ENCODE results near the gene SSR3. TPM values are rescaled to one million over a fixed set of nuclear protein-coding genes. Genes with fewer than 3 reads are reported as not detected.

The SSR3 gene
- total RNA-seq, 6 experiments from 2014 or later, result 622 to 815 (median 721) TPM

DNA sequence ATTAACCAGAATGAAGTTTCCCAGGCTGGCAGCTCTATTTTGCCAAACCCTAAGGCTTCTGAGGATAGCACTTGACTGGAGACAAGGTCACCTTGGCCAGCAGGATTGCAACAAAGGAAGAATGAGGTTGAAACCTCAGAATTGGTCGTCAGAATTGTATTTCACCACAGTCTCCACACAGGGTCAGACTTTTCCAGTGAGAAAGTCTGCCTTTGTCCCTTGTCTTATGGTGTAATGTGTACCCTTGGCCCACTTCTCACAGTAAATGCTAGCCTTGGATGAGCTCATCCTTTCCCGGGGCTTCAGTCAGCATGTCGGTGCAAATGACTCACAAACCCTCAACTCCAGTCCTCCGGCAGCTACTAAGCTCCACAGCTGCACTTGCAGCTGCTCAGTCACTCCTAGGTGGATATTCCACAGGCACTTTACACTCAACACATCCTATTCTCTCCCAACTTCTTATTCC is 19.7 kb downstream of the SSR3 start:
- Mint-ChIP-seq H3K9me3 (no peaks in the 10 kb centered on the region), H3K36me3 (ENCODE audit: low read depth) (peaks cover 11% of the 10 kb centered on the region; the same call in 1 of the 2 replicates), H3K4me3 (no peak overlapping the region), H3K27ac (peak overlapping the region; percentile 81), H3K27me3 (ENCODE audit: insufficient read depth) (peaks cover 5% of the 10 kb centered on the region), H3K4me1 (ENCODE audit: low read depth) (peaks cover 62% of the 10 kb centered on the region)
- TF ChIP-seq, protein P1, sequence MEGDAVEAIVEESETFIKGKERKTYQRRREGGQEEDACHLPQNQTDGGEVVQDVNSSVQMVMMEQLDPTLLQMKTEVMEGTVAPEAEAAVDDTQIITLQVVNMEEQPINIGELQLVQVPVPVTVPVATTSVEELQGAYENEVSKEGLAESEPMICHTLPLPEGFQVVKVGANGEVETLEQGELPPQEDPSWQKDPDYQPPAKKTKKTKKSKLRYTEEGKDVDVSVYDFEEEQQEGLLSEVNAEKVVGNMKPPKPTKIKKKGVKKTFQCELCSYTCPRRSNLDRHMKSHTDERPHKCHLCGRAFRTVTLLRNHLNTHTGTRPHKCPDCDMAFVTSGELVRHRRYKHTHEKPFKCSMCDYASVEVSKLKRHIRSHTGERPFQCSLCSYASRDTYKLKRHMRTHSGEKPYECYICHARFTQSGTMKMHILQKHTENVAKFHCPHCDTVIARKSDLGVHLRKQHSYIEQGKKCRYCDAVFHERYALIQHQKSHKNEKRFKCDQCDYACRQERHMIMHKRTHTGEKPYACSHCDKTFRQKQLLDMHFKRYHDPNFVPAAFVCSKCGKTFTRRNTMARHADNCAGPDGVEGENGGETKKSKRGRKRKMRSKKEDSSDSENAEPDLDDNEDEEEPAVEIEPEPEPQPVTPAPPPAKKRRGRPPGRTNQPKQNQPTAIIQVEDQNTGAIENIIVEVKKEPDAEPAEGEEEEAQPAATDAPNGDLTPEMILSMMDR (IDR thresholded peaks at IDR 0.05), result peak; percentile 68
- DNase-seq, result peak; percentile 96

DNA sequence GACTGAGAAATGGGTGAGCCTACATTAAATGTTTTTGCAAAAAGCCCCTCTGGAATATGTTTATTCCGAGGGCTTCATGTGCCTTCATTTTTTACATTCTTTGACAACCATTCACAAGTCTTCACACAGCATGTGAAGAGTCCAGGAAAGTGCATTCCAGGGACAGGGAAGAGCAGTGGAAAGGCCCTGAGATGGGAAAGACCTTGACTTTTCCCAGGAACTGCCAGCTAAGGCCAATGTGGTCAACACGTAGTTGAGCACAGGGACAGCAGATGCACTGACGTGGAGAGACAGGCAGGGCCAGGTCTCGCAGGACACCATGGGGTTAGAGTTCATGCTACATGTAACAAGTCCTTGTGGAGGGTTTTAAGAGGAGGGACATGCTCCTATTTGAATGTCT is 21.7 kb downstream of the SSR3 start:
- peaks cover 7% of the 10 kb centered on the region; the same call in 1 of the 2 replicates for H3K36me3 Mint-ChIP-seq (ENCODE audit: low read depth)
- no peak for DNase-seq
- H3K4me1 Mint-ChIP-seq (ENCODE audit: low read depth), result peaks cover 48% of the 10 kb centered on the region
- peak overlapping the region; percentile 4; the same call in 1 of the 2 replicates for H3K27ac Mint-ChIP-seq
- no peak overlapping the region for H3K4me3 Mint-ChIP-seq
- H3K9me3 Mint-ChIP-seq, result no peaks in the 10 kb centered on the region
- H3K27me3 Mint-ChIP-seq (ENCODE audit: insufficient read depth), result peaks cover 5% of the 10 kb centered on the region
- TF ChIP-seq, protein P1 (IDR thresholded peaks at IDR 0.05), result no peak

DNA sequence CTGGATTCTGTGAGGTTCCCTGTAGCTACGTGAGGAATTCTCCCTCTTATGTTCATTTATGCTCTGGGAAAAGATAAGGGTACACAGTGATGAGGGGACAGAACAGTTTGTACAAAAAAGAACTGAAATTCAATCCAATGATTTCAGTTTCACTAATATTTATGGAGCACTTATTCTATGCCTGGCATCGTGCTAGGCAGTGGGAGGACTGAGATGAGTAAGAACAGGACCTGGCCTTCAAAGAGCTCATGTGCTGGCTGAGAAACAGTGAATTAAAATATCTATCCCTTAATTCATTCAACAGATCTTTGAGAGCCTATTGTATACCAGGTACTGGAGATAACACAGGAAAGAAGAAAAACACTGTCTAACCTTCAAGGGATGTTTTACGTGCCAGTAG is 22.2 kb downstream of the SSR3 start:
- peaks cover 5% of the 10 kb centered on the region for H3K27me3 Mint-ChIP-seq (ENCODE audit: insufficient read depth)
- no peak for DNase-seq

DNA sequence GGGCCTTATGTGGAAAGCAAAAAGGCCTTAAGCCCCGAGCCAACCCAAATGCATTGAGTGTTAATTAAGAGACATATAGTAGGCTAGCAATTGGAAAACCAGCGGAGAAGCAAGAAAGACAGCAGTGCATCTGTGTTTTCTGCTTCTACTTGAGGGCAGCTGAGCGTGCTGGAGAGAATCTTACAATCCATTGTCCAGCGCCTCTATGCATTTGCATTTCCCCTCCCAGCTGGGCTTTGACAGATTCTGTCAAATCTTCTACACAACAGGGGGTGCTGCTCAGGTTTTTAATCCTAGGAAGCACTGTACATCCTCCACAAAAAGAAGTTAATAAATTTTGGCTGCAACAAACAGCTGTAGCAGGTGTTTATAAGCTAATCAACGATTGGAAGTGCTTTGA is 23.9 kb downstream of the SSR3 start:
- no peaks in the 10 kb centered on the region for H3K36me3 Mint-ChIP-seq (ENCODE audit: low read depth)
- TF ChIP-seq, protein P1 (IDR thresholded peaks at IDR 0.05), result no peak
- H3K4me1 Mint-ChIP-seq (ENCODE audit: low read depth), result peaks cover 29% of the 10 kb centered on the region
- no peak overlapping the region for H3K4me3 Mint-ChIP-seq
- no peak for DNase-seq
- no peaks in the 10 kb centered on the region for H3K9me3 Mint-ChIP-seq
- no peak overlapping the region for H3K27ac Mint-ChIP-seq
- H3K27me3 Mint-ChIP-seq (ENCODE audit: insufficient read depth), result peaks cover 5% of the 10 kb centered on the region

More for the DNA sequence above, 22.2 kb downstream of the SSR3 start:
- Mint-ChIP-seq H3K4me1 (ENCODE audit: low read depth) (peaks cover 43% of the 10 kb centered on the region), H3K4me3 (no peak overlapping the region), H3K9me3 (no peaks in the 10 kb centered on the region), H3K27ac (no peak overlapping the region), H3K36me3 (ENCODE audit: low read depth) (0 out of 2 replicates have a peak, but pooled peaks cover 5% of the 10 kb centered on the region)
- TF ChIP-seq, protein P1 (IDR thresholded peaks at IDR 0.05), result no peak

DNA sequence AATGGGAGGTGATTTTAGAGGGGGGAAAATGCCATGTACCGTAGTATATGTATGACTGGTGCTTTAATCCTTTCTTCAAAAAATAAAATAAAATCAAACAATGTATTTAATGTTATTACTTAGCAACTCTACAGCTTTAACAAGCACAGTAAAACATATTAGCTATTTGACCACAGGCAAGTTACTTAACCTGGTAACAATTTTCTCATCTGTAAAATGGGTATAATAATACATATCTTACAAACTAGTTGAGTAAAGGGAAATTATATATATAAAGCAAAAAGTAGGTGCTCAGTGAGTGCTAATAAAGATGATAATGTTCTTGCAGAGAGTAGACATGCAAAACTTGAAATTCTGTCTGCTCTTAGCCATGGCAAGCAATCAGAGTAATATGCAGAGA is 27.9 kb downstream of the SSR3 start:
- Mint-ChIP-seq H3K9me3 (no peaks in the 10 kb centered on the region), H3K4me3 (no peak overlapping the region)
- no peak for DNase-seq

More for the DNA sequence above, 27.9 kb downstream of the SSR3 start:
- Mint-ChIP-seq H3K27me3 (ENCODE audit: insufficient read depth) (no peaks in the 10 kb centered on the region; the same call in 1 of the 2 replicates), H3K36me3 (ENCODE audit: low read depth) (no peaks in the 10 kb centered on the region), H3K27ac (no peak overlapping the region), H3K4me1 (ENCODE audit: low read depth) (no peaks in the 10 kb centered on the region)
- TF ChIP-seq, protein P1 (IDR thresholded peaks at IDR 0.05), result no peak
